SK-N-SH (cell line): ENCODE data around the gene ANAPC16. TPM values are rescaled to one million over a fixed set of nuclear protein-coding genes. Genes with fewer than 3 reads are reported as not detected.

ENCODE experiments used
- CTCF ChIA-PET: fragments of 300-600, 350-600 bp; formaldehyde crosslinking; extraction: SDS; loops from one replicate; lab custom pipeline; 2021; lab: Yijun Ruan, JAX
- POLR2A ChIA-PET: fragments of 350-600 bp; sonication (Branson Sonifier 250); formaldehyde crosslinking; extraction: SDS; loops from one replicate; lab custom pipeline; 2020; ENCODE audit warnings: antibody characterized with exemption, inconsistent platforms; lab: Yijun Ruan, JAX
- DNase-seq: peaks from one replicate; pipeline ENCODE4 v3.0.0; 2012
- H2AFZ ChIP-seq: fragments of 200-600 bp; sonication (generic); 2 replicates; pipeline ENCODE4 v1.8.1; 2016; ENCODE audit warnings: antibody characterized with exemption, mild to moderate bottlenecking, low read depth
- H3F3A ChIP-seq: fragments of 200-600 bp; sonication (generic); replicated peaks from 2 replicates; pipeline ENCODE3; 2016; ENCODE audit warnings: antibody characterized with exemption, mild to moderate bottlenecking; ENCODE audit not compliant: insufficient read depth
- H3K27ac ChIP-seq, 2 experiments: fragments of 200-500 bp in 1 of 2; fragments of 200-600 bp in 1 of 2; sonication (Bioruptor generic) in 1 of 2; sonication (generic), shearing (Covaris generic) in 1 of 2; 2 replicates each; pipeline versions ENCODE4 v1.5.1 to v1.6.1; 2014 to 2016; ENCODE audit warnings: low read depth in 2 of 2, inconsistent platforms in 1 of 2, low read length in 1 of 2, mild to moderate bottlenecking in 1 of 2, mixed read lengths in 1 of 2
- H3K27me3 ChIP-seq: fragments of 200-600 bp; sonication (generic), shearing (Covaris generic); 2 replicates; pipeline ENCODE4 v1.6.1; 2016; ENCODE audit warnings: mixed run types; ENCODE audit not compliant: insufficient read depth
- H3K36me3 ChIP-seq, 2 experiments: fragments of 200-500 bp in 1 of 2; fragments of 200-600 bp in 1 of 2; sonication (Bioruptor generic) in 1 of 2; sonication (generic) in 1 of 2; replicated peaks in 1 of 2; 2 replicates each; pipeline versions ENCODE3 to v1.5.1; 2014 to 2016; ENCODE audit warnings: low read length in 1 of 2, mild to moderate bottlenecking in 1 of 2; ENCODE audit not compliant: insufficient read depth in 2 of 2, control insufficient read depth in 1 of 2
- H3K4me1 ChIP-seq, 2 experiments: fragments of 200-500 bp in 1 of 2; fragments of 200-600 bp in 1 of 2; sonication (Bioruptor generic) in 1 of 2; sonication (generic), shearing (Covaris generic) in 1 of 2; 2 replicates each; pipeline versions ENCODE4 v1.5.1 to v1.6.1; 2014 to 2016; ENCODE audit warnings: low read depth in 1 of 2, low read length in 1 of 2, mixed run types in 1 of 2; ENCODE audit not compliant: insufficient read depth in 2 of 2, control insufficient read depth in 1 of 2
- H3K4me2 ChIP-seq: fragments of 200-600 bp; sonication (generic), shearing (Covaris generic); 2 replicates; pipeline ENCODE4 v1.6.1; 2017; ENCODE audit warnings: mixed run types
- H3K4me3 ChIP-seq, 2 experiments: fragments of 200-500 bp in 1 of 2; fragments of 200-600 bp in 1 of 2; sonication (Bioruptor generic) in 1 of 2; sonication (generic), shearing (Covaris generic) in 1 of 2; 2 replicates each; pipeline versions ENCODE4 v1.5.1 to v1.8.1; 2014 to 2016; ENCODE audit warnings: low read depth in 2 of 2, inconsistent platforms in 1 of 2, low read length in 1 of 2, mild to moderate bottlenecking in 1 of 2, mixed read lengths in 1 of 2, moderate library complexity in 1 of 2
- H3K79me2 ChIP-seq: fragments of 200-600 bp; sonication (generic); 2 replicates; pipeline ENCODE4 v1.8.1; 2017; ENCODE audit warnings: mild to moderate bottlenecking; ENCODE audit not compliant: insufficient read depth
- H3K9ac ChIP-seq: fragments of 200-600 bp; sonication (generic); 2 replicates; pipeline ENCODE4 v1.6.1; 2017; ENCODE audit warnings: mixed run types
- H3K9me2 ChIP-seq: fragments of 200-600 bp; sonication (generic); 2 replicates; pipeline ENCODE4 v1.6.1; 2017; ENCODE audit warnings: mixed run types
- H3K9me3 ChIP-seq: fragments of 200-600 bp; sonication (generic); 2 replicates; pipeline ENCODE4 v1.6.1; 2017; ENCODE audit warnings: mixed run types, mild to moderate bottlenecking, moderate library complexity
- H4K20me1 ChIP-seq: fragments of 200-600 bp; sonication (generic); 2 replicates; pipeline ENCODE4 v1.6.1; 2017; ENCODE audit warnings: mild to moderate bottlenecking, mixed run types; ENCODE audit not compliant: insufficient read depth
- EP300 ChIP-seq, 2 experiments: IDR thresholded peaks; 2 replicates each; pipeline versions ENCODE4 v1.4.0 to v1.6.1; 2012; ENCODE audit warnings: borderline replicate concordance in 1 of 2, low read depth in 1 of 2, low read length in 1 of 2
- FOXJ3 ChIP-seq: sonication (generic); formaldehyde crosslinking; IDR thresholded peaks from 2 replicates; pipeline ENCODE4 v1.5.1; 2020; ENCODE audit warnings: mild to moderate bottlenecking, missing genetic modification reagents
- GATA2 ChIP-seq: sonication (generic); formaldehyde crosslinking; IDR thresholded peaks from 2 replicates; pipeline ENCODE4 v1.5.0; 2020; ENCODE audit warnings: mild to moderate bottlenecking, missing genetic modification reagents
- RAD21 ChIP-seq: IDR thresholded peaks from 2 replicates; pipeline ENCODE4 v1.6.1; 2012; ENCODE audit warnings: mild to moderate bottlenecking, low read length
- SIN3A ChIP-seq: IDR thresholded peaks from 2 replicates; pipeline ENCODE4 v1.6.1; 2012; ENCODE audit warnings: low read depth, mild to moderate bottlenecking, low read length, moderate library complexity, borderline replicate concordance
- SMC3 ChIP-seq: IDR thresholded peaks from 2 replicates; pipeline ENCODE4 v1.6.1; 2012; ENCODE audit warnings: low read depth, low read length, improper control_type of control experiment
- WGBS: methylation state at CpG from one replicate; pipeline ENCODE4 v1.1.6; 2017; ENCODE audit warnings: low lambda C conversion rate; 5-methylcytosine and 5-hydroxymethylcytosine counted together
- polyA plus RNA-seq, 3 experiments: library from polyadenylated mRNA; depleted of rRNA; stranded (reverse); fragments of >200 nt; gene quantifications; 2 replicates each; pipeline ENCODE4 v1.2.3, GENCODE V29; 2012
- TF ChIP-seq, protein P1 (sequence below): fragments of 150-350 bp; IDR thresholded peaks from 2 replicates; pipeline ENCODE4 v1.6.1; 2017; ENCODE audit warnings: antibody characterized with exemption, low read length, low read depth, borderline replicate concordance
- TF ChIP-seq, protein P2 (sequence below): fragments of 200-600 bp; sonication (generic); IDR thresholded peaks from 2 replicates; pipeline ENCODE4 v1.6.1; 2017; ENCODE audit warnings: antibody characterized with exemption, mild to moderate bottlenecking, moderate library complexity

The ANAPC16 gene
- polyA plus RNA-seq, 1 of the 3 experiments (the other 2 are of a cell fraction): 45.2 TPM

DNA sequence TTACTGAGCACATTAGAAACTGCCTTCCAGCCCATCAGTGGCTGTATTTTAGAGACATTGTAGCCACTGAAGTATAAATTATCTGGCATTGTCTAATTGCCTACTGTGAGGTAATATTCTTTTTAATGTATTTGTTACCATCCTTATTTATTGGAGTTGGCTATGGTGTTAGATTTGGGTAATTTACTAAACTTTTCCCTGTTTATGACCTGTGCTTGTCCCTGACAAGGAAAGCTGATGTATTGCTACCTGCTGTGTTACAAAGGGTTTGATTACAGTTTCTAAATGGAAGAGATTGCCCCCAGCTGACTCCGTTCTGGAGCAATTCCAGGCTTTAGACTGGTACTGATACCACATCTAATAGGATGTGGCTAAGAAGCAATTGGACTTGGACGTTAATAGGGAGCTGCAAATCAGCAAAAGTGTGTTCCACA lies 12.5 kb downstream of the ANAPC16 start:
- TF ChIP-seq RAD21 (0 out of 2 replicates have a peak, but pooled peaks have one; percentile 0), SIN3A (no peak), EP300 (IDR thresholded peaks at IDR 0.05; ENCODE audit: borderline replicate concordance in 1 of 2, low read depth in 1 of 2, low read length in 1 of 2) (0 out of 4 replicates have a peak, but pooled peaks of 1 of the 2 experiments have one; percentile 19)
- TF ChIP-seq, all 33 proteins: peak for 2
- H2AFZ ChIP-seq: no peak overlapping the region
- H3K9me3 ChIP-seq: no peaks in the 10 kb centered on the region
- 69% methylated on average over 2 of the region's 2 CpGs for WGBS
- peak; percentile 37 for DNase-seq
- H3K27ac ChIP-seq: peak overlapping the region in 1 of 2 experiments; percentile 62; a peak in 2 of 4 replicates
- H3K9ac ChIP-seq: no peak overlapping the region
- ChIA-PET POLR2A (interaction anchor here (0.6 to 1.7 kb wide), 3 partner anchors 45 to 1565 kb away, joined by 4 to 8 read pairs (median 5); partner anchors contain the start of gene DDIT4), CTCF (interaction anchor here (0.5 to 2.9 kb wide), 6 partner anchors 9 to 911 kb away, joined by 3 to 10 read pairs (median 4); partner anchors contain the start of gene DDIT4)
- no peaks in the 10 kb centered on the region for H3F3A ChIP-seq
- peaks cover 16% of the 10 kb centered on the region for H3K79me2 ChIP-seq
- no peaks in the 10 kb centered on the region for H3K27me3 ChIP-seq
- H3K4me3 ChIP-seq: no peak overlapping the region
- peaks cover 12 to 15% of the 10 kb centered on the region in 2 experiments for H3K36me3 ChIP-seq
- H3K4me1 ChIP-seq: peaks cover 0 to 12% of the 10 kb centered on the region in 2 experiments; a peak in 2 of 4 replicates
- H4K20me1 ChIP-seq: no peaks in the 10 kb centered on the region
- no peaks in the 10 kb centered on the region for H3K9me2 ChIP-seq
- H3K4me2 ChIP-seq: no peak overlapping the region

DNA sequence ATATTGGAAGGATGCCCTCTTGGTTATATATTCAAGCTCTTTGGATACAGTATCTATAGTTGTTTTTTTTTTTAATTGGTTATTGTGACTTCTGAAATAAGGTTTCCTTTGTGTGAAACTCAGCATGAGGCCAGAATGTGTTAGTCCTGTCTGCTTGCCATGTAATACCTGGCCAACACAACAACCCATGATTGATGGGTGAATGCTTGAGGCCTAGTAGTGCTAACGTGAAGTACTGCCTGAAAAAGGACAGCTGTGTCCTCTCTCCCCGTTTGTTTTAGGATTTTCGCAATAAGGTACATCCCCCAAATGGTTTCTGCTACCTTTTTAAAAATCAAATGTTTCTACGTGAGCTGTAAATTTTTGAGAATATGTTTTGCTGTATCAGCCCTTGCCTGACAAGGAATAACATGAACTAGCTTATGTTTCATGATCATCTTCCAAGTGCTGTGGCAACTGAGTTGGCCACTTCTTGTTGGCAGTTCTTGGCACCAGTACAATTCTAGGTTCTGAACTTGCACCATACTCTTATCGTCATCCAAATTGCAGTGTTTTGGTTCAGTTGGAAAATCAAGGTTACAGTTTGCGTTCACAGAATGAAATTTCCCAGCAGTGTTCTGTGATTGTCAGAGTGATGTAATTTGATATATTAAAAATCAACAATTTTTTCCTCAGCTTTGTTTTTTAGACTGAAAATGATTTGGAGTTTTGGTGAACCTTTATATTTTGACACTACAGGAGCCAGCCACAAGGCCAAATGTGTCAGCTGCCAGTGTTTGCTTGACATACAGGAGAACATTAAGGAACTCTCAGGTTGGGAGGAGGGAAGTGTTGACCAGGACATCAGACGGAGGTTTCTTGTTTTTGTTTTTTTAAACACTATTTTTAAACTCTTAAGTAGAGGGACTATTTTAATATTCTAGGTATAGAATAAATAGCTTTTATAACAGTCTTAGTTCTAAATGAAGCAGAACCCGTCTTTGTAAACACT lies 13.7 kb downstream of the ANAPC16 start:
- Histone ChIP-seq H2AFZ (no peak overlapping the region), H3K27ac (no peak overlapping the region), H3K27me3 (no peaks in the 10 kb centered on the region), H3K4me3 (no peak overlapping the region), H4K20me1 (no peaks in the 10 kb centered on the region), H3F3A (peaks cover 3% of the 10 kb centered on the region), H3K4me2 (no peak overlapping the region), H3K4me1 (peaks cover 0 to 12% of the 10 kb centered on the region in 2 experiments; a peak in 2 of 4 replicates), H3K79me2 (peaks cover 4% of the 10 kb centered on the region; the same call in 1 of the 2 replicates), H3K9ac (no peak overlapping the region), H3K9me3 (no peaks in the 10 kb centered on the region), H3K36me3 (peaks cover 6 to 20% of the 10 kb centered on the region in 2 experiments), H3K9me2 (no peaks in the 10 kb centered on the region)
- POLR2A ChIA-PET: interaction anchor here (0.6 to 1.7 kb wide), 3 partner anchors 44 to 66 kb away, joined by 3 to 8 read pairs (median 5); partner anchors contain the start of gene DDIT4
- DNase-seq: no peak
- 91% methylated on average over 8 of the region's 8 CpGs for WGBS
- CTCF ChIA-PET: interaction anchor here (0.7 to 2.5 kb wide), 10 partner anchors 8 to 333 kb away, joined by 3 to 10 read pairs (median 4); partner anchors contain the start of gene DDIT4
- TF ChIP-seq, protein P1, sequence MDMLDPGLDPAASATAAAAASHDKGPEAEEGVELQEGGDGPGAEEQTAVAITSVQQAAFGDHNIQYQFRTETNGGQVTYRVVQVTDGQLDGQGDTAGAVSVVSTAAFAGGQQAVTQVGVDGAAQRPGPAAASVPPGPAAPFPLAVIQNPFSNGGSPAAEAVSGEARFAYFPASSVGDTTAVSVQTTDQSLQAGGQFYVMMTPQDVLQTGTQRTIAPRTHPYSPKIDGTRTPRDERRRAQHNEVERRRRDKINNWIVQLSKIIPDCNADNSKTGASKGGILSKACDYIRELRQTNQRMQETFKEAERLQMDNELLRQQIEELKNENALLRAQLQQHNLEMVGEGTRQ: no peak
- no peak for TF ChIP-seq FOXJ3 (CRISPR knock-in tag)
- TF ChIP-seq SMC3: no peak
- TF ChIP-seq GATA2 (CRISPR knock-in tag): no peak
- TF ChIP-seq, protein P2, sequence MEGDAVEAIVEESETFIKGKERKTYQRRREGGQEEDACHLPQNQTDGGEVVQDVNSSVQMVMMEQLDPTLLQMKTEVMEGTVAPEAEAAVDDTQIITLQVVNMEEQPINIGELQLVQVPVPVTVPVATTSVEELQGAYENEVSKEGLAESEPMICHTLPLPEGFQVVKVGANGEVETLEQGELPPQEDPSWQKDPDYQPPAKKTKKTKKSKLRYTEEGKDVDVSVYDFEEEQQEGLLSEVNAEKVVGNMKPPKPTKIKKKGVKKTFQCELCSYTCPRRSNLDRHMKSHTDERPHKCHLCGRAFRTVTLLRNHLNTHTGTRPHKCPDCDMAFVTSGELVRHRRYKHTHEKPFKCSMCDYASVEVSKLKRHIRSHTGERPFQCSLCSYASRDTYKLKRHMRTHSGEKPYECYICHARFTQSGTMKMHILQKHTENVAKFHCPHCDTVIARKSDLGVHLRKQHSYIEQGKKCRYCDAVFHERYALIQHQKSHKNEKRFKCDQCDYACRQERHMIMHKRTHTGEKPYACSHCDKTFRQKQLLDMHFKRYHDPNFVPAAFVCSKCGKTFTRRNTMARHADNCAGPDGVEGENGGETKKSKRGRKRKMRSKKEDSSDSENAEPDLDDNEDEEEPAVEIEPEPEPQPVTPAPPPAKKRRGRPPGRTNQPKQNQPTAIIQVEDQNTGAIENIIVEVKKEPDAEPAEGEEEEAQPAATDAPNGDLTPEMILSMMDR: no peak
